Lower lobe of right lung (tissue), 2 donors: ENCODE results near the gene HEMK1. TPM values are rescaled to one million over a fixed set of nuclear protein-coding genes. Genes with fewer than 3 reads are reported as not detected.

ENCODE experiments used
- ATAC-seq, 2 donors: fragments of 200-7000 bp; cut with Tn5 transposase; one replicate each; pipeline ENCODE4 v1.9.1; 2020 to 2022; ENCODE audit warnings: mild to moderate bottlenecking in 2 of 2, moderate library complexity in 2 of 2
- DNase-seq: peaks from one replicate; pipeline ENCODE4 v3.0.0-alpha.2; 2020
- H3K27ac ChIP-seq: fragments of 200-600 bp; one replicate; pipeline ENCODE4 v1.8.0; 2022
- H3K27me3 ChIP-seq: fragments of 200-600 bp; one replicate; pipeline ENCODE4 v1.8.0; 2022; ENCODE audit warnings: low read depth
- H3K36me3 ChIP-seq: fragments of 200-600 bp; one replicate; pipeline ENCODE4 v1.8.0; 2022; ENCODE audit warnings: mild to moderate bottlenecking
- H3K4me1 ChIP-seq: fragments of 200-600 bp; one replicate; pipeline ENCODE4 v1.8.0; 2022
- H3K4me3 ChIP-seq: fragments of 200-600 bp; one replicate; pipeline ENCODE4 v1.8.0; 2022; ENCODE audit warnings: mild to moderate bottlenecking
- H3K9me3 ChIP-seq: fragments of 200-600 bp; one replicate; pipeline ENCODE4 v1.8.0; 2022
- intact Hi-C: fragments of 100-400 bp; cut with DNase I; formaldehyde crosslinking; loops from one replicate; pipeline ENCODE4 v1.11.0; 2022
- total RNA-seq: library from RNA; stranded (reverse); fragmentation: NEBNext Ultra II Directional; extraction: Animal tissue kit (Norgen Biotek cat#: 25700); gene quantifications from one replicate; pipeline ENCODE4 v1.2.1, GENCODE V29; 2021
- TF ChIP-seq, protein P1 (sequence below): fragments of 200-600 bp; IDR thresholded peaks from one replicate; pipeline ENCODE4 v1.8.0; 2022; ENCODE audit warnings: antibody characterized with exemption, mild to moderate bottlenecking
- donor health status: DM: no; HTN: yes; CAD: no; lungs with severe emphysema.

The HEMK1 gene
- total RNA-seq, 1 donor from 2014 or later, result 28.4 TPM

- Histone ChIP-seq H3K4me3 (no peak overlapping the region), H3K9me3 (no peaks in the 10 kb centered on the region), H3K4me1 (no peaks in the 10 kb centered on the region), H3K27ac (no peak overlapping the region), H3K27me3 (peaks cover 5% of the 10 kb centered on the region), H3K36me3 (no peaks in the 10 kb centered on the region)
- no peak for ATAC-seq
- DNase-seq, result no peak
- intact Hi-C loops, result no loop called here
- TF ChIP-seq, protein P1, sequence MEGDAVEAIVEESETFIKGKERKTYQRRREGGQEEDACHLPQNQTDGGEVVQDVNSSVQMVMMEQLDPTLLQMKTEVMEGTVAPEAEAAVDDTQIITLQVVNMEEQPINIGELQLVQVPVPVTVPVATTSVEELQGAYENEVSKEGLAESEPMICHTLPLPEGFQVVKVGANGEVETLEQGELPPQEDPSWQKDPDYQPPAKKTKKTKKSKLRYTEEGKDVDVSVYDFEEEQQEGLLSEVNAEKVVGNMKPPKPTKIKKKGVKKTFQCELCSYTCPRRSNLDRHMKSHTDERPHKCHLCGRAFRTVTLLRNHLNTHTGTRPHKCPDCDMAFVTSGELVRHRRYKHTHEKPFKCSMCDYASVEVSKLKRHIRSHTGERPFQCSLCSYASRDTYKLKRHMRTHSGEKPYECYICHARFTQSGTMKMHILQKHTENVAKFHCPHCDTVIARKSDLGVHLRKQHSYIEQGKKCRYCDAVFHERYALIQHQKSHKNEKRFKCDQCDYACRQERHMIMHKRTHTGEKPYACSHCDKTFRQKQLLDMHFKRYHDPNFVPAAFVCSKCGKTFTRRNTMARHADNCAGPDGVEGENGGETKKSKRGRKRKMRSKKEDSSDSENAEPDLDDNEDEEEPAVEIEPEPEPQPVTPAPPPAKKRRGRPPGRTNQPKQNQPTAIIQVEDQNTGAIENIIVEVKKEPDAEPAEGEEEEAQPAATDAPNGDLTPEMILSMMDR, result no peak
Measured at GRCh38 chr3:50557915-50558314, 11.4 kb upstream of the HEMK1 start.

- no peaks in the 10 kb centered on the region for H3K36me3 ChIP-seq
- no peak for ATAC-seq
- H3K4me1 ChIP-seq, result no peaks in the 10 kb centered on the region
- no peak overlapping the region for H3K27ac ChIP-seq
- no peak overlapping the region for H3K4me3 ChIP-seq
- intact Hi-C loops, result no loop called here
- DNase-seq, result no peak
- H3K27me3 ChIP-seq, result peaks cover 5% of the 10 kb centered on the region
- TF ChIP-seq, protein P1, result no peak
- H3K9me3 ChIP-seq, result no peaks in the 10 kb centered on the region
Measured at GRCh38 chr3:50559702-50560101, 9.6 kb upstream of the HEMK1 start.

- H3K9me3 ChIP-seq, result no peaks in the 10 kb centered on the region
- TF ChIP-seq, protein P1, result no peak
- ATAC-seq (no peak), DNase-seq (no peak)
- intact Hi-C loops, result no loop called here
- H3K36me3 ChIP-seq, result no peaks in the 10 kb centered on the region
- no peak overlapping the region for H3K27ac ChIP-seq
- no peak overlapping the region for H3K4me3 ChIP-seq
- no peaks in the 10 kb centered on the region for H3K27me3 ChIP-seq
- H3K4me1 ChIP-seq, result peaks cover 14% of the 10 kb centered on the region
Measured at GRCh38 chr3:50562861-50563260, 6.5 kb upstream of the HEMK1 start.

DNA sequence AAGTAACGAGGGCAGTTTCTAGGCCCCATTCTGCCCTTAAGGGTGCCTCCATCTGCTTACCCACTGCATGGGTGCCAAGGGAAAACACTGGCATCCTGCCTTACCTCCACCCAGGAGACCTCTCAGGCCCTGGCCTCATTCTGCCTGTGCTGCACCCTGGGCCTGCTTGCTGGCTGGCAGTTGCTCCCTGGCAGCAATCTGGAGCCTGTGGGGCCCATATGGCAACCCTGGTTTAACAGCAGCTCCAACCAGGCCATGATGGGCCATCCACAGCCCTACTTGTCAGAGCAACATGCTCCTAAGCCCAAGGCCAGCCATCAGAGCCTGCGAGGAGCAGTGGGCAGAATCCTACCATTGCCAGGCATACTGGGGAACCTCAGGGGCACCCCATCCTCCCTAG is 5.5 kb upstream of the HEMK1 start:
- Histone ChIP-seq H3K9me3 (no peaks in the 10 kb centered on the region), H3K36me3 (no peaks in the 10 kb centered on the region), H3K27me3 (no peaks in the 10 kb centered on the region), H3K4me1 (peaks cover 20% of the 10 kb centered on the region), H3K27ac (no peak overlapping the region), H3K4me3 (no peak overlapping the region)
- ATAC-seq (no peak), DNase-seq (no peak)
- TF ChIP-seq, protein P1, result no peak
- intact Hi-C loops, result no loop called here

DNA sequence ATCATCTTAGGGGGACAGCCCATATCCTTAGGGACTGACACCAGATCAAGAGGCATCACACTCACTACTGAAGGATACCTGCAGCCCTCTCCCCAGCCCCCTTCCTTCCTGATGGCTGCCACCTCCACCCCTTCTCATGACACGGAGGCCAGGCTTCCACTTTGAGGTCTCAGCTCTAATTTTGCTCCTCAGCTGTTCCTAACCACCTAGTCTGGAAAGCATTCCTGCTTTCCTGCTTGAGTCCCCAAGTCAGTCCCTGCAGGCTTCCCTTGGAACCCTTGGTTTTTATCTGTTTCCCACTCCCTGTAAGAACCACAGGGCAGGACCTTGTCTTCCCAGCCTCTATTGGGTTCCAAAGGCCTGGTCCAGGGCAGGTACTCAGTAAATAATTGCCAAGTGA is 5.0 kb upstream of the HEMK1 start:
- DNase-seq (no peak), ATAC-seq (no peak)
- Histone ChIP-seq H3K9me3 (no peaks in the 10 kb centered on the region), H3K36me3 (no peaks in the 10 kb centered on the region), H3K27me3 (no peaks in the 10 kb centered on the region), H3K27ac (no peak overlapping the region), H3K4me3 (no peak overlapping the region), H3K4me1 (peaks cover 20% of the 10 kb centered on the region)
- TF ChIP-seq, protein P1, result no peak
- intact Hi-C loops, result no loop called here

DNA sequence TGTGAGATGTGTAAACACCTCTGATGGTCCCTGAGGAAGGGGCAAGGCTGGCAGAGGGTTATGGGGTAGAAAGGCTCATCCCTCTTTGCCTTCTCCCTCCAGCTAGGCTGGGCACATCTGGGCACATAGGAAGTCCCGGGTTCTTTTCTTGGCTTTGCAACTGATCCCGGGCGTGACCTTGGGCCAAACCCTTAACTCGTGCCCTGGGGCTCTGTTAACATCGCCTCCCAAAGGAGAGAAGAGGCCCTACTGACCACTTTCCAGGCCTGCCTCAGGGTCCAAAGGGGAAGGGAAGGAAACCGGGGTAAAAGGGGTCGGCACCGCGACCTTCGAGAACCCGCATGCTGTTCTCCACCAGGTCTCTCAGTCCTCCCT is 2.3 kb upstream of the HEMK1 start:
- TF ChIP-seq, protein P1, result no peak
- H3K27ac ChIP-seq, result peak overlapping the region; percentile 76
- H3K4me1 ChIP-seq, result peaks cover 36% of the 10 kb centered on the region
- no peaks in the 10 kb centered on the region for H3K36me3 ChIP-seq
- ATAC-seq, result no peak
- DNase-seq, result no peak
- no peaks in the 10 kb centered on the region for H3K27me3 ChIP-seq
- intact Hi-C loops, result no loop called here
- peak overlapping the region; percentile 64 for H3K4me3 ChIP-seq
- H3K9me3 ChIP-seq, result no peaks in the 10 kb centered on the region
